WTC11 (cell line): ENCODE measurements around the gene TCF20.

ENCODE experiments used
- FOXJ3 ChIP-seq: sonication (generic); formaldehyde crosslinking; IDR thresholded peaks from 2 replicates; pipeline ENCODE4 v1.9.0; 2021; ENCODE audit warnings: missing genetic modification reagents, mild to moderate bottlenecking, borderline replicate concordance
- FOXP1 ChIP-seq: sonication (generic); formaldehyde crosslinking; IDR thresholded peaks from 2 replicates; pipeline ENCODE4 v1.8.0; 2022; ENCODE audit warnings: missing genetic modification reagents, mild to moderate bottlenecking, moderate library complexity, borderline replicate concordance
- NFE2L1 ChIP-seq: sonication (generic); formaldehyde crosslinking; IDR thresholded peaks from 2 replicates; pipeline ENCODE4 v1.8.1; 2023; ENCODE audit warnings: missing genetic modification reagents
- NFYB ChIP-seq: sonication (generic); formaldehyde crosslinking; conservative IDR thresholded peaks from 2 replicates; pipeline ENCODE4 v1.8.0; 2022; ENCODE audit warnings: low read depth, missing genetic modification reagents
- SP1 ChIP-seq: sonication (generic); formaldehyde crosslinking; conservative IDR thresholded peaks from 2 replicates; pipeline ENCODE4 v1.8.1; 2022; ENCODE audit warnings: missing genetic modification reagents
- TCF7 ChIP-seq: sonication (generic); formaldehyde crosslinking; IDR thresholded peaks from 2 replicates; pipeline ENCODE4 v1.8.0; 2022; ENCODE audit warnings: mild to moderate bottlenecking, low read depth, missing genetic modification reagents, moderate library complexity
- ZNF121 ChIP-seq: sonication (generic); formaldehyde crosslinking; IDR thresholded peaks from 2 replicates; pipeline ENCODE4 v1.8.0; 2023; ENCODE audit warnings: missing genetic modification reagents
- ZNF416 ChIP-seq: fragments of 250-450 bp; sonication (Bioruptor Pico); IDR thresholded peaks from 2 replicates; pipeline ENCODE4 v1.9.0; 2021; ENCODE audit warnings: mild to moderate bottlenecking, inconsistent platforms
- TF ChIP-seq, protein P1 (sequence below): fragments of 200-600 bp; IDR thresholded peaks from 2 replicates; pipeline ENCODE4 v1.8.0; 2022; ENCODE audit warnings: antibody characterized with exemption
- TF ChIP-seq, protein P2 (sequence below): sonication (generic); formaldehyde crosslinking; conservative IDR thresholded peaks from 2 replicates; pipeline ENCODE4 v1.8.1; 2023; ENCODE audit warnings: mild to moderate bottlenecking, low read depth, missing genetic modification reagents, moderate library complexity
- TF ChIP-seq, protein P3 (sequence below): sonication (generic); formaldehyde crosslinking; IDR thresholded peaks from 2 replicates; pipeline ENCODE4 v1.8.1; 2023; ENCODE audit warnings: mild to moderate bottlenecking, missing genetic modification reagents
- TF ChIP-seq, protein P4 (sequence below): sonication (generic); formaldehyde crosslinking; IDR thresholded peaks from 2 replicates; pipeline ENCODE4 v1.8.1; 2022; ENCODE audit warnings: low read depth, missing genetic modification reagents, borderline replicate concordance
- TF ChIP-seq, protein P5 (sequence below): sonication (generic); formaldehyde crosslinking; IDR thresholded peaks from 2 replicates; pipeline ENCODE4 v1.8.1; 2023; ENCODE audit warnings: mild to moderate bottlenecking, moderate library complexity, missing genetic modification reagents

DNA sequence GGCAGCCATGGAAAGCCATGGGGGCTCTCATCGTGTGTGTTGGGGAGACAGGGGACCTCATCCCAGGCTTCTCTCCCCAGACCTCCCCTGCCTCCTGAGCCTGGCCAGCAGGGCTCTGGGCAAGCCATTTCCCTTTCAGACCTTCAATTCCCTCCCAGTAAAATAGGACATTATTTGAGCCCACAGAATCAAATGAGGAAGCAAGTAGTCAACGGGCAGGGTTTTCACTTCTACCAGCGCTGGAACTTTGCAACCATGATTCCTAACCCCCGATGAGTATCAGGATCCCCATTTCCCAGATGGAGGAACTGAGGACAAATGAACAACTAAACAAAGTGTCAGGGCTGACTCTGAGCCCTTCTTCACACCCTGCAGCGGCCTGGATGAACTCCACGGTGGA is 48.9 kb upstream of the TCF20 start:
- TF ChIP-seq ZNF416 (CRISPR knock-in tag) = no peak
- TF ChIP-seq ZNF121 (CRISPR knock-in tag) = no peak
- TF ChIP-seq, protein P1, sequence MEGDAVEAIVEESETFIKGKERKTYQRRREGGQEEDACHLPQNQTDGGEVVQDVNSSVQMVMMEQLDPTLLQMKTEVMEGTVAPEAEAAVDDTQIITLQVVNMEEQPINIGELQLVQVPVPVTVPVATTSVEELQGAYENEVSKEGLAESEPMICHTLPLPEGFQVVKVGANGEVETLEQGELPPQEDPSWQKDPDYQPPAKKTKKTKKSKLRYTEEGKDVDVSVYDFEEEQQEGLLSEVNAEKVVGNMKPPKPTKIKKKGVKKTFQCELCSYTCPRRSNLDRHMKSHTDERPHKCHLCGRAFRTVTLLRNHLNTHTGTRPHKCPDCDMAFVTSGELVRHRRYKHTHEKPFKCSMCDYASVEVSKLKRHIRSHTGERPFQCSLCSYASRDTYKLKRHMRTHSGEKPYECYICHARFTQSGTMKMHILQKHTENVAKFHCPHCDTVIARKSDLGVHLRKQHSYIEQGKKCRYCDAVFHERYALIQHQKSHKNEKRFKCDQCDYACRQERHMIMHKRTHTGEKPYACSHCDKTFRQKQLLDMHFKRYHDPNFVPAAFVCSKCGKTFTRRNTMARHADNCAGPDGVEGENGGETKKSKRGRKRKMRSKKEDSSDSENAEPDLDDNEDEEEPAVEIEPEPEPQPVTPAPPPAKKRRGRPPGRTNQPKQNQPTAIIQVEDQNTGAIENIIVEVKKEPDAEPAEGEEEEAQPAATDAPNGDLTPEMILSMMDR = no peak
- TF ChIP-seq NFE2L1 (CRISPR knock-in tag) = no peak
- no peak for TF ChIP-seq TCF7
- no peak for TF ChIP-seq FOXP1 (CRISPR knock-in tag)
- no peak for TF ChIP-seq NFYB (CRISPR knock-in tag)
- TF ChIP-seq FOXJ3 (CRISPR knock-in tag) = no peak
- TF ChIP-seq, protein P2, sequence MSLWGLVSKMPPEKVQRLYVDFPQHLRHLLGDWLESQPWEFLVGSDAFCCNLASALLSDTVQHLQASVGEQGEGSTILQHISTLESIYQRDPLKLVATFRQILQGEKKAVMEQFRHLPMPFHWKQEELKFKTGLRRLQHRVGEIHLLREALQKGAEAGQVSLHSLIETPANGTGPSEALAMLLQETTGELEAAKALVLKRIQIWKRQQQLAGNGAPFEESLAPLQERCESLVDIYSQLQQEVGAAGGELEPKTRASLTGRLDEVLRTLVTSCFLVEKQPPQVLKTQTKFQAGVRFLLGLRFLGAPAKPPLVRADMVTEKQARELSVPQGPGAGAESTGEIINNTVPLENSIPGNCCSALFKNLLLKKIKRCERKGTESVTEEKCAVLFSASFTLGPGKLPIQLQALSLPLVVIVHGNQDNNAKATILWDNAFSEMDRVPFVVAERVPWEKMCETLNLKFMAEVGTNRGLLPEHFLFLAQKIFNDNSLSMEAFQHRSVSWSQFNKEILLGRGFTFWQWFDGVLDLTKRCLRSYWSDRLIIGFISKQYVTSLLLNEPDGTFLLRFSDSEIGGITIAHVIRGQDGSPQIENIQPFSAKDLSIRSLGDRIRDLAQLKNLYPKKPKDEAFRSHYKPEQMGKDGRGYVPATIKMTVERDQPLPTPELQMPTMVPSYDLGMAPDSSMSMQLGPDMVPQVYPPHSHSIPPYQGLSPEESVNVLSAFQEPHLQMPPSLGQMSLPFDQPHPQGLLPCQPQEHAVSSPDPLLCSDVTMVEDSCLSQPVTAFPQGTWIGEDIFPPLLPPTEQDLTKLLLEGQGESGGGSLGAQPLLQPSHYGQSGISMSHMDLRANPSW = no peak
- TF ChIP-seq SP1 (CRISPR knock-in tag) = no peak
- TF ChIP-seq, protein P3, sequence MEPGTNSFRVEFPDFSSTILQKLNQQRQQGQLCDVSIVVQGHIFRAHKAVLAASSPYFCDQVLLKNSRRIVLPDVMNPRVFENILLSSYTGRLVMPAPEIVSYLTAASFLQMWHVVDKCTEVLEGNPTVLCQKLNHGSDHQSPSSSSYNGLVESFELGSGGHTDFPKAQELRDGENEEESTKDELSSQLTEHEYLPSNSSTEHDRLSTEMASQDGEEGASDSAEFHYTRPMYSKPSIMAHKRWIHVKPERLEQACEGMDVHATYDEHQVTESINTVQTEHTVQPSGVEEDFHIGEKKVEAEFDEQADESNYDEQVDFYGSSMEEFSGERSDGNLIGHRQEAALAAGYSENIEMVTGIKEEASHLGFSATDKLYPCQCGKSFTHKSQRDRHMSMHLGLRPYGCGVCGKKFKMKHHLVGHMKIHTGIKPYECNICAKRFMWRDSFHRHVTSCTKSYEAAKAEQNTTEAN = no peak
- TF ChIP-seq, protein P4, sequence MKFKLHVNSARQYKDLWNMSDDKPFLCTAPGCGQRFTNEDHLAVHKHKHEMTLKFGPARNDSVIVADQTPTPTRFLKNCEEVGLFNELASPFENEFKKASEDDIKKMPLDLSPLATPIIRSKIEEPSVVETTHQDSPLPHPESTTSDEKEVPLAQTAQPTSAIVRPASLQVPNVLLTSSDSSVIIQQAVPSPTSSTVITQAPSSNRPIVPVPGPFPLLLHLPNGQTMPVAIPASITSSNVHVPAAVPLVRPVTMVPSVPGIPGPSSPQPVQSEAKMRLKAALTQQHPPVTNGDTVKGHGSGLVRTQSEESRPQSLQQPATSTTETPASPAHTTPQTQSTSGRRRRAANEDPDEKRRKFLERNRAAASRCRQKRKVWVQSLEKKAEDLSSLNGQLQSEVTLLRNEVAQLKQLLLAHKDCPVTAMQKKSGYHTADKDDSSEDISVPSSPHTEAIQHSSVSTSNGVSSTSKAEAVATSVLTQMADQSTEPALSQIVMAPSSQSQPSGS (CRISPR knock-in tag) = no peak
- TF ChIP-seq, protein P5, sequence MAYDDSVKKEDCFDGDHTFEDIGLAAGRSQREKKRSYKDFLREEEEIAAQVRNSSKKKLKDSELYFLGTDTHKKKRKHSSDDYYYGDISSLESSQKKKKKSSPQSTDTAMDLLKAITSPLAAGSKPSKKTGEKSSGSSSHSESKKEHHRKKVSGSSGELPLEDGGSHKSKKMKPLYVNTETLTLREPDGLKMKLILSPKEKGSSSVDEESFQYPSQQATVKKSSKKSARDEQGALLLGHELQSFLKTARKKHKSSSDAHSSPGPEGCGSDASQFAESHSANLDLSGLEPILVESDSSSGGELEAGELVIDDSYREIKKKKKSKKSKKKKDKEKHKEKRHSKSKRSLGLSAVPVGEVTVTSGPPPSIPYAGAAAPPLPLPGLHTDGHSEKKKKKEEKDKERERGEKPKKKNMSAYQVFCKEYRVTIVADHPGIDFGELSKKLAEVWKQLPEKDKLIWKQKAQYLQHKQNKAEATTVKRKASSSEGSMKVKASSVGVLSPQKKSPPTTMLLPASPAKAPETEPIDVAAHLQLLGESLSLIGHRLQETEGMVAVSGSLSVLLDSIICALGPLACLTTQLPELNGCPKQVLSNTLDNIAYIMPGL (CRISPR knock-in tag) = no peak
